Tibial nerve (tissue), 3 donors: ENCODE results near the gene RPL29.

Experiments
- CTCF ChIP-seq, 5 experiments: fragments of 200-600 bp in 3 of 5; fragments of 450-650 bp in 2 of 5; sonication (generic) in 3 of 5; IDR thresholded peaks; one replicate each; pipeline ENCODE4 v1.5.1; 2016 to 2019; ENCODE audit warnings: antibody characterized with exemption in 5 of 5, mild to moderate bottlenecking in 3 of 5, moderate library complexity in 2 of 5
- POLR2A ChIP-seq, 2 donors: fragments of 450-650 bp; IDR thresholded peaks; one replicate each; pipeline ENCODE4 v1.6.1; 2017; ENCODE audit warnings: antibody characterized with exemption in 2 of 2, mild to moderate bottlenecking in 2 of 2, moderate library complexity in 2 of 2

- TF ChIP-seq CTCF (IDR thresholded peaks at IDR 0.05) = no peak
- TF ChIP-seq POLR2A (IDR thresholded peaks at IDR 0.05) = no peak
Observed at GRCh38 chr3:51969841-51970240, 25.9 kb downstream of the RPL29 start.
